Colonic mucosa (tissue), 4 donors: ENCODE measurements around the gene MT3. TPM values are rescaled to one million over a fixed set of nuclear protein-coding genes. Genes with fewer than 3 reads are reported as not detected.
A peak's percentile ranks its signal among the peaks of the same experiment; 100 is the strongest.

Experiments used
- DNase-seq: peaks from one replicate; pipeline ENCODE4 v3.0.0-alpha.2; 2020
- H3K27ac ChIP-seq: fragments of 200-600 bp; one replicate; pipeline ENCODE4 v1.8.0; 2021
- H3K27me3 ChIP-seq: fragments of 200-600 bp; one replicate; pipeline ENCODE4 v1.8.0; 2021
- H3K36me3 ChIP-seq: fragments of 200-600 bp; one replicate; pipeline ENCODE4 v1.8.0; 2021
- H3K4me1 ChIP-seq: fragments of 200-600 bp; one replicate; pipeline ENCODE4 v1.8.0; 2021; ENCODE audit warnings: mild to moderate bottlenecking
- H3K4me3 ChIP-seq: fragments of 200-600 bp; one replicate; pipeline ENCODE4 v1.8.0; 2021
- H3K9ac ChIP-seq, 2 donors: one replicate each; pipeline ENCODE4 v1.7.0; 2013; ENCODE audit warnings: control low read depth in 2 of 2, low read depth in 2 of 2, low read length in 2 of 2
- H3K9me3 ChIP-seq: fragments of 200-600 bp; one replicate; pipeline ENCODE4 v1.8.0; 2021
- CTCF ChIP-seq: fragments of 200-600 bp; IDR thresholded peaks from one replicate; pipeline ENCODE4 v1.8.0; 2022; ENCODE audit warnings: antibody characterized with exemption, mild to moderate bottlenecking
- intact Hi-C: fragments of 100-400 bp; cut with DNase I; formaldehyde crosslinking; loops from one replicate; pipeline ENCODE4 v1.14.1; 2022
- total RNA-seq, 2 donors: library from RNA; stranded (reverse); fragmentation: NEBNext Ultra II Directional in 1 of 2; extraction: Animal tissue kit (Norgen Biotek cat#: 25700) in 1 of 2; gene quantifications; one replicate each; pipeline ENCODE4 v1.2.1, GENCODE V29; 2021
- donor health status: healthy.
- donor health status: DM: no; HTN: no; CAD: no.
- donor health status: DM: no; HTN: no; CAD: no.

The MT3 gene
- total RNA-seq, 2 donors from 2014 or later = 3.6 to 4.0 TPM

- peaks cover 7% of the 10 kb centered on the region for H3K4me1 ChIP-seq
- no peaks in the 10 kb centered on the region for H3K9me3 ChIP-seq
- no peaks in the 10 kb centered on the region for H3K36me3 ChIP-seq
- TF ChIP-seq CTCF = no peak
- intact Hi-C loops = loop anchor here (10.0 kb wide), 1 partner anchor 91 kb away; no protein-coding TSS in a partner anchor
- no peak overlapping the region for H3K4me3 ChIP-seq
- no peaks in the 10 kb centered on the region for H3K27me3 ChIP-seq
- H3K27ac ChIP-seq = peak overlapping the region; percentile 88
- no peak for DNase-seq
- H3K9ac ChIP-seq = no peak overlapping the region
These were observed 16.1 kb downstream of the MT3 start for GRCh38 chr16:56605475-56605874.

GRCh38 chr16:56606071-56606475 is 16.7 kb downstream of the MT3 start:
- DNase-seq = peak; percentile 41
- Histone ChIP-seq H3K4me1 (peaks cover 11% of the 10 kb centered on the region), H3K27me3 (no peaks in the 10 kb centered on the region), H3K9ac (peak overlapping the region in 1 of 2 donors; percentile 7), H3K36me3 (no peaks in the 10 kb centered on the region), H3K9me3 (no peaks in the 10 kb centered on the region), H3K4me3 (no peak overlapping the region), H3K27ac (peak overlapping the region; percentile 88)
- TF ChIP-seq CTCF = no peak
- intact Hi-C loops = loop anchor here (10.0 kb wide), 1 partner anchor 91 kb away; no protein-coding TSS in a partner anchor

- Histone ChIP-seq H3K36me3 (no peaks in the 10 kb centered on the region), H3K4me3 (no peak overlapping the region), H3K27me3 (no peaks in the 10 kb centered on the region), H3K27ac (peak overlapping the region; percentile 88), H3K4me1 (peaks cover 11% of the 10 kb centered on the region), H3K9me3 (no peaks in the 10 kb centered on the region), H3K9ac (peak overlapping the region in 1 of 2 donors; percentile 80)
- peak; percentile 29 for DNase-seq
- no peak for TF ChIP-seq CTCF
- intact Hi-C loops = loop anchor here (10.0 kb wide), 1 partner anchor 92 kb away; no protein-coding TSS in a partner anchor
These were observed 17.3 kb downstream of the MT3 start for GRCh38 chr16:56606476-56607108.

- peak overlapping the region; percentile 88 for H3K27ac ChIP-seq
- peak overlapping the region; percentile 48 to 80 for H3K9ac ChIP-seq
- no peaks in the 10 kb centered on the region for H3K9me3 ChIP-seq
- H3K27me3 ChIP-seq = no peaks in the 10 kb centered on the region
- TF ChIP-seq CTCF = no peak
- no peaks in the 10 kb centered on the region for H3K36me3 ChIP-seq
- H3K4me1 ChIP-seq = peaks cover 11% of the 10 kb centered on the region
- DNase-seq = peak; percentile 54
- no peak overlapping the region for H3K4me3 ChIP-seq
- intact Hi-C loops = loop anchor here (10.0 kb wide), 1 partner anchor 92 kb away; no protein-coding TSS in a partner anchor
These were observed 17.8 kb downstream of the MT3 start for GRCh38 chr16:56607109-56607618.

GRCh38 chr16:56607675-56608042 is 18.3 kb downstream of the MT3 start:
- intact Hi-C loops = loop anchor here (10.0 kb wide), 1 partner anchor 93 kb away; no protein-coding TSS in a partner anchor
- Histone ChIP-seq H3K27ac (peak overlapping the region; percentile 88), H3K4me1 (peaks cover 11% of the 10 kb centered on the region), H3K36me3 (no peaks in the 10 kb centered on the region), H3K9me3 (no peaks in the 10 kb centered on the region), H3K4me3 (peak overlapping the region; percentile 54), H3K27me3 (no peaks in the 10 kb centered on the region), H3K9ac (peak overlapping the region; percentile 48 to 80)
- TF ChIP-seq CTCF = no peak
- no peak for DNase-seq
